Osteocyte (in vitro differentiated cells): Measurements from ENCODE around the gene FBXO47. TPM values are rescaled to one million over a fixed set of nuclear protein-coding genes. Genes with fewer than 3 reads are reported as not detected.

Experiments used
- DNase-seq: peaks from one replicate; pipeline ENCODE4 v3.0.0; 2021; ENCODE audit warnings: mixed read lengths; ENCODE audit not compliant: unreplicated experiment; ENCODE audit errors: extremely low spot score
- H3K27ac Mint-ChIP-seq: one replicate; pipeline ENCODE4 v1.8.0; 2021; ENCODE audit warnings: mild to moderate bottlenecking, mixed read lengths; ENCODE audit not compliant: unreplicated experiment
- H3K27me3 Mint-ChIP-seq: one replicate; pipeline ENCODE4 v1.8.0; 2021; ENCODE audit warnings: mixed read lengths; ENCODE audit not compliant: unreplicated experiment
- H3K36me3 Mint-ChIP-seq: one replicate; pipeline ENCODE4 v1.8.0; 2021; ENCODE audit warnings: mixed read lengths; ENCODE audit not compliant: unreplicated experiment
- H3K4me1 Mint-ChIP-seq: one replicate; pipeline ENCODE4 v1.8.0; 2021; ENCODE audit warnings: mixed read lengths; ENCODE audit not compliant: unreplicated experiment
- H3K4me3 Mint-ChIP-seq: one replicate; pipeline ENCODE4 v1.8.0; 2021; ENCODE audit warnings: mild to moderate bottlenecking, moderate library complexity, mixed read lengths; ENCODE audit not compliant: unreplicated experiment
- H3K9me3 Mint-ChIP-seq: one replicate; pipeline ENCODE4 v1.8.0; 2021; ENCODE audit warnings: mixed read lengths; ENCODE audit not compliant: unreplicated experiment
- total RNA-seq: library from RNA; stranded (reverse); gene quantifications from 2 replicates; pipeline ENCODE4 v1.2.1, GENCODE V29; 2021
- TF ChIP-seq, protein P1 (sequence below): fragments of 200-600 bp; sonication (generic); IDR thresholded peaks from 2 replicates; pipeline ENCODE4 v1.5.0; 2021; ENCODE audit warnings: antibody characterized with exemption, mild to moderate bottlenecking, moderate library complexity

The FBXO47 gene
- total RNA-seq, 1 donor from 2014 or later: not detected

- TF ChIP-seq, protein P1, sequence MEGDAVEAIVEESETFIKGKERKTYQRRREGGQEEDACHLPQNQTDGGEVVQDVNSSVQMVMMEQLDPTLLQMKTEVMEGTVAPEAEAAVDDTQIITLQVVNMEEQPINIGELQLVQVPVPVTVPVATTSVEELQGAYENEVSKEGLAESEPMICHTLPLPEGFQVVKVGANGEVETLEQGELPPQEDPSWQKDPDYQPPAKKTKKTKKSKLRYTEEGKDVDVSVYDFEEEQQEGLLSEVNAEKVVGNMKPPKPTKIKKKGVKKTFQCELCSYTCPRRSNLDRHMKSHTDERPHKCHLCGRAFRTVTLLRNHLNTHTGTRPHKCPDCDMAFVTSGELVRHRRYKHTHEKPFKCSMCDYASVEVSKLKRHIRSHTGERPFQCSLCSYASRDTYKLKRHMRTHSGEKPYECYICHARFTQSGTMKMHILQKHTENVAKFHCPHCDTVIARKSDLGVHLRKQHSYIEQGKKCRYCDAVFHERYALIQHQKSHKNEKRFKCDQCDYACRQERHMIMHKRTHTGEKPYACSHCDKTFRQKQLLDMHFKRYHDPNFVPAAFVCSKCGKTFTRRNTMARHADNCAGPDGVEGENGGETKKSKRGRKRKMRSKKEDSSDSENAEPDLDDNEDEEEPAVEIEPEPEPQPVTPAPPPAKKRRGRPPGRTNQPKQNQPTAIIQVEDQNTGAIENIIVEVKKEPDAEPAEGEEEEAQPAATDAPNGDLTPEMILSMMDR: no peak
- no peak overlapping the region for H3K27ac Mint-ChIP-seq
- H3K36me3 Mint-ChIP-seq: peaks cover 28% of the 10 kb centered on the region
- H3K9me3 Mint-ChIP-seq: no peaks in the 10 kb centered on the region
- DNase-seq: no peak
- no peaks in the 10 kb centered on the region for H3K27me3 Mint-ChIP-seq
- no peak overlapping the region for H3K4me3 Mint-ChIP-seq
- H3K4me1 Mint-ChIP-seq: peaks cover 57% of the 10 kb centered on the region
Observed at GRCh38 chr17:38899421-38899820, 67.8 kb downstream of the FBXO47 start.

DNA sequence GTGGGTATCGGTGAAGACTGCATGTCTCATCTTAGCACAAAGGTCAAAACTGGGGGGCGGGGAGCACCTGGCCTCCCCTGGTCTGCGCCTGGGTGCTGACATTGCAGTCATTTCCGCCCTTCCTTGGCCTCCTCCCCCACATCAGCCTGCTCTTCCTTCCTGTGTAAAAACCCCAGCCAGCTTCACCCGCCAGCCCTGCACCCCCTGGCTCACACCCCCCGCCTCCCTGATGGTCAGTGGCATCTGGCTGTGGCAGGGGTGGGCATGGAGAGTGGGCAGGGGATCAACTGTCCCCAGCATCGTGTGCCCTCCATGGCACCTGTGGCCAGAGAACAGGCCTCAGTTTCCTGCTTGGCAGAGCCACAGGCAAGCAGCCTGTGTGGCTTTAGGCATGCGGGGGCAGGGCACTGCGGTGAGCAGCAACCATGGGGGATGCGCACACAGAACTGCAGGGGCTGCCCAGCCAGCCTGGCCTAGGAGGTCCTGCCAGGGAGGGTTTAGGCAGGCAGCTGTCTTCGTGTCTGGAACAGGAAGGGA, 68.3 kb downstream of the FBXO47 start:
- H3K27ac Mint-ChIP-seq: peak overlapping the region; percentile 87
- peaks cover 27% of the 10 kb centered on the region for H3K36me3 Mint-ChIP-seq
- TF ChIP-seq, protein P1: no peak
- no peaks in the 10 kb centered on the region for H3K27me3 Mint-ChIP-seq
- no peak overlapping the region for H3K4me3 Mint-ChIP-seq
- H3K4me1 Mint-ChIP-seq: peaks cover 62% of the 10 kb centered on the region
- DNase-seq: no peak
- H3K9me3 Mint-ChIP-seq: no peaks in the 10 kb centered on the region

DNA sequence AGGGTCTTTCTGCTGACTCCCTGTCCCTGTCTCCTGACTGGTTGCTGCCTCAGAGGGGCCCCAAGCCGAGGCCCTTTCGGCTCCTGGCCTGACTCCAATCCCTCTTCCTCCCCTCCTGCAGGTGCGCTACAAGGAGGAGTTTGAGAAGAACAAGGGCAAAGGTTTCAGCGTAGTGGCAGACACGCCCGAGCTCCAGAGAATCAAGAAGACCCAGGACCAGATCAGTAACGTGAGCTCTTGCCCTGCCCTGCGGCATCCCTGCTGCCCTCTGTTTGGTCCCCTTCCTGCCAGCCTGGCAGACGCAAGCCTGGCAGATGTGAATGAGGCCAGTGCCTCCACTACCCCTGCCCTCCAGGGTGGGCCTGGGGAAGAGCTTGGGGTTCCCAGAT, 68.9 kb downstream of the FBXO47 start:
- no peak for DNase-seq
- no peak overlapping the region for H3K4me3 Mint-ChIP-seq
- TF ChIP-seq, protein P1: no peak
- H3K27me3 Mint-ChIP-seq: no peaks in the 10 kb centered on the region
- H3K4me1 Mint-ChIP-seq: peaks cover 68% of the 10 kb centered on the region
- H3K27ac Mint-ChIP-seq: peak overlapping the region; percentile 87
- no peaks in the 10 kb centered on the region for H3K9me3 Mint-ChIP-seq
- peaks cover 23% of the 10 kb centered on the region for H3K36me3 Mint-ChIP-seq

GRCh38 chr17:38897671-38898290, 69.4 kb downstream of the FBXO47 start:
- H3K4me1 Mint-ChIP-seq: peaks cover 72% of the 10 kb centered on the region
- H3K9me3 Mint-ChIP-seq: no peaks in the 10 kb centered on the region
- peak overlapping the region; percentile 87 for H3K27ac Mint-ChIP-seq
- peak overlapping the region; percentile 51 for H3K4me3 Mint-ChIP-seq
- peaks cover 20% of the 10 kb centered on the region for H3K36me3 Mint-ChIP-seq
- no peaks in the 10 kb centered on the region for H3K27me3 Mint-ChIP-seq
- TF ChIP-seq, protein P1: no peak
- DNase-seq: peak; percentile 88

DNA sequence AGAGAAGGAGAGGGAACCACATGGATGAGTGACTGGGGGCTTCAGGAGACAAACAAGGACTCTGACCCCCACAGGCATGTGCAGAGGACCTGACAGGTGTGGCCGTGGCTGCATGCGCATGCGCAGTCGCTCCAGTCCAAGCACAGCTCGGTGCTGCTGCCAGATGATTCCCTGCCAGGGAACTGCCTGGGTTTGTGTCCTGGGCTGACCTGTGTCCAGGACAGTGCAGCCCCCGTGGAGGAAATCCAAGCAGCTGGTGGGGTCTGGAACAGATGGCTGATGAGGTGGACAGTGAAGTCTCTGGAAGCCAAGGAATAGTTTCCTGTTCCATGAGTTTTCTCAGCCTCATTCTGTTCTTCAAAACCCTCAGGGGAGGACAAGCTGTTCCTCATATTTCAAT, 70.0 kb downstream of the FBXO47 start:
- DNase-seq: no peak
- Mint-ChIP-seq H3K27me3 (no peaks in the 10 kb centered on the region), H3K36me3 (peaks cover 20% of the 10 kb centered on the region), H3K4me3 (peak overlapping the region; percentile 51), H3K4me1 (peaks cover 77% of the 10 kb centered on the region), H3K27ac (peak overlapping the region; percentile 87), H3K9me3 (no peaks in the 10 kb centered on the region)
- TF ChIP-seq, protein P1: no peak
